OCI-LY7 (cell line): ENCODE results near the gene LYRM4. TPM values are rescaled to one million over a fixed set of nuclear protein-coding genes. Genes with fewer than 3 reads are reported as not detected.

ENCODE experiments used
- BruUV-seq: library from RNA; stranded (reverse); fragments of 400-500 nt; replicated peaks from 2 replicates; lab custom pipeline; 2021; lab: Mats Ljungman, UMichigan
- CTCF ChIA-PET: fragments of 300-600 bp; sonication (Branson Sonifier 250); formaldehyde crosslinking; loops from one replicate; lab custom pipeline; 2022; ENCODE audit warnings: antibody characterized with exemption; ENCODE audit not compliant: unreplicated experiment; lab: Charles Lee
- POLR2A ChIA-PET: fragments of 300-600 bp; sonication (Branson Sonifier 250); formaldehyde crosslinking; loops from one replicate; lab custom pipeline; 2022; ENCODE audit warnings: antibody characterized with exemption; lab: Charles Lee
- DNase-seq: peaks from one replicate; pipeline ENCODE4 v3.0.0-alpha.2; 2015; ENCODE audit warnings: low spot score
- H2AFZ ChIP-seq: fragments of 200-600 bp; sonication (generic), shearing (Covaris generic); 2 replicates; pipeline ENCODE4 v1.6.1; 2014; ENCODE audit warnings: mild to moderate bottlenecking, antibody characterized with exemption, low read length, moderate library complexity
- H3K27ac ChIP-seq: fragments of 200-600 bp; sonication (generic); 2 replicates; pipeline ENCODE4 v1.5.1; 2014; ENCODE audit warnings: mixed run types, low read depth, mild to moderate bottlenecking, moderate library complexity, low read length, inconsistent platforms; ENCODE audit not compliant: poor library complexity, severe bottlenecking
- H3K36me3 ChIP-seq: fragments of 200-600 bp; sonication (generic); 2 replicates; pipeline ENCODE4 v1.6.1; 2014; ENCODE audit warnings: mild to moderate bottlenecking, antibody characterized with exemption, low read length, moderate library complexity, mixed read lengths; ENCODE audit not compliant: insufficient read depth
- H3K4me1 ChIP-seq: fragments of 200-600 bp; sonication (generic); 2 replicates; pipeline ENCODE4 v1.5.1; 2014; ENCODE audit warnings: mild to moderate bottlenecking, low read length; ENCODE audit not compliant: insufficient read depth, poor library complexity, severe bottlenecking
- H3K4me2 ChIP-seq: fragments of 200-600 bp; sonication (generic); 2 replicates; pipeline ENCODE4 v1.6.1; 2014; ENCODE audit warnings: mild to moderate bottlenecking, low read length
- H3K4me3 ChIP-seq: fragments of 200-600 bp; sonication (generic); 2 replicates; pipeline ENCODE4 v1.5.1; 2014; ENCODE audit warnings: mild to moderate bottlenecking, low read depth, low read length; ENCODE audit not compliant: poor library complexity, severe bottlenecking
- H3K79me2 ChIP-seq: fragments of 200-600 bp; sonication (generic); 2 replicates; pipeline ENCODE4 v1.6.1; 2016; ENCODE audit warnings: low read depth, mild to moderate bottlenecking, low read length, moderate library complexity, mixed read lengths; ENCODE audit not compliant: insufficient read depth
- H3K9me2 ChIP-seq: fragments of 200-600 bp; sonication (generic); 2 replicates; pipeline ENCODE4 v1.6.1; 2016; ENCODE audit warnings: mild to moderate bottlenecking, low read length, mixed read lengths; ENCODE audit not compliant: insufficient read depth
- H3K9me3 ChIP-seq: fragments of 200-600 bp; sonication (generic); 2 replicates; pipeline ENCODE4 v1.6.1; 2014; ENCODE audit warnings: mild to moderate bottlenecking, mixed run types, low read length, mixed read lengths
- H4K20me1 ChIP-seq: fragments of 200-600 bp; sonication (generic); 2 replicates; pipeline ENCODE4 v1.6.1; 2014; ENCODE audit warnings: mild to moderate bottlenecking, antibody characterized with exemption, low read length, moderate library complexity, mixed read lengths; ENCODE audit not compliant: insufficient read depth
- EZH2phosphoT487 ChIP-seq: fragments of 200-600 bp; sonication (generic); IDR thresholded peaks from 2 replicates; pipeline ENCODE4 v1.6.1; 2018; ENCODE audit warnings: low read depth, borderline replicate concordance, mild to moderate bottlenecking, mixed run types, antibody characterized with exemption, low read length, moderate library complexity, mixed read lengths
- intact Hi-C: fragments of 100-400 bp; cut with micrococcal nuclease; formaldehyde crosslinking; loops from one replicate; pipeline ENCODE4 v1.10.0; 2022; ENCODE audit not compliant: unreplicated experiment
- total RNA-seq, 2 experiments: library from RNA; depleted of rRNA in 1 of 2; stranded (reverse); fragments of >200 nt in 1 of 2; shearing (Covaris generic) in 1 of 2; gene quantifications; 2 replicates each; pipeline ENCODE4 v1.2.3, GENCODE V29; 2014 to 2022
- TF ChIP-seq, protein P1 (sequence below): fragments of 200-600 bp; sonication (generic); conservative IDR thresholded peaks from 2 replicates; pipeline ENCODE4 v1.5.1; 2014; ENCODE audit warnings: mild to moderate bottlenecking, antibody characterized with exemption, low read length, moderate library complexity, mixed read lengths

Gene LYRM4
- total RNA-seq, 2 experiments from 2014 or later = 19.6 to 34.3 TPM

- ChIA-PET CTCF (interaction anchor here (0.6 kb wide), 1 partner anchor 1159 kb away, joined by 4 read pairs; no protein-coding TSS in a partner anchor), POLR2A (no interaction called here)
- Histone ChIP-seq H3K4me1 (no peaks in the 10 kb centered on the region), H3K36me3 (no peaks in the 10 kb centered on the region), H4K20me1 (no peaks in the 10 kb centered on the region), H3K9me3 (no peaks in the 10 kb centered on the region), H3K79me2 (no peaks in the 10 kb centered on the region), H3K4me3 (no peak overlapping the region), H3K9me2 (no peaks in the 10 kb centered on the region), H3K4me2 (no peak overlapping the region), H2AFZ (no peak overlapping the region), H3K27ac (no peak overlapping the region)
- DNase-seq = no peak
- no TSS peak for BruUV-seq
- TF ChIP-seq, protein P1, sequence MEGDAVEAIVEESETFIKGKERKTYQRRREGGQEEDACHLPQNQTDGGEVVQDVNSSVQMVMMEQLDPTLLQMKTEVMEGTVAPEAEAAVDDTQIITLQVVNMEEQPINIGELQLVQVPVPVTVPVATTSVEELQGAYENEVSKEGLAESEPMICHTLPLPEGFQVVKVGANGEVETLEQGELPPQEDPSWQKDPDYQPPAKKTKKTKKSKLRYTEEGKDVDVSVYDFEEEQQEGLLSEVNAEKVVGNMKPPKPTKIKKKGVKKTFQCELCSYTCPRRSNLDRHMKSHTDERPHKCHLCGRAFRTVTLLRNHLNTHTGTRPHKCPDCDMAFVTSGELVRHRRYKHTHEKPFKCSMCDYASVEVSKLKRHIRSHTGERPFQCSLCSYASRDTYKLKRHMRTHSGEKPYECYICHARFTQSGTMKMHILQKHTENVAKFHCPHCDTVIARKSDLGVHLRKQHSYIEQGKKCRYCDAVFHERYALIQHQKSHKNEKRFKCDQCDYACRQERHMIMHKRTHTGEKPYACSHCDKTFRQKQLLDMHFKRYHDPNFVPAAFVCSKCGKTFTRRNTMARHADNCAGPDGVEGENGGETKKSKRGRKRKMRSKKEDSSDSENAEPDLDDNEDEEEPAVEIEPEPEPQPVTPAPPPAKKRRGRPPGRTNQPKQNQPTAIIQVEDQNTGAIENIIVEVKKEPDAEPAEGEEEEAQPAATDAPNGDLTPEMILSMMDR = no peak
- no peak for TF ChIP-seq EZH2phosphoT487
- intact Hi-C loops = no loop called here
Measured at GRCh38 chr6:5162355-5162754, 98.4 kb downstream of the LYRM4 start.

DNA sequence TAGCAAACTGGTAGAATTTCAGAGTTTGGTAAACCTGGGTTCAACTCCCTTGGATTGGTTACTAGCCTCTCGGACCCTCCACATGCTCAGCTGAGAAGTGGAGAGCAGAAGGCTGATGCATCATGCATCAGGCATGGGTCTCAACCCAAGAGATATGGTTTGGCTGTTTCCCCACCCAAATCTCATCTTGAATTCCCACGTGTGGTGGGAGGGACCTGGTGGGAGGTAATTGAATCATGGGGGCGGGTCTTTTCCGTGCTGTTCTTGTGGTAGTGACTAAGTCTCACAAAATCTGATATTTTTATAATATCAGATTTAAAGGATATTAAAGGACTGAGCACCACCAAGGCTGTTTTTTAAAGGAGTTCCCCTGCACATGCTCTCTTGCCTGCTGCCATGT is 100.5 kb downstream of the LYRM4 start:
- Histone ChIP-seq H4K20me1 (no peaks in the 10 kb centered on the region), H3K27ac (no peak overlapping the region), H3K36me3 (no peaks in the 10 kb centered on the region), H3K9me3 (no peaks in the 10 kb centered on the region), H3K4me2 (no peak overlapping the region), H3K4me1 (no peaks in the 10 kb centered on the region), H3K4me3 (no peak overlapping the region), H2AFZ (no peak overlapping the region), H3K9me2 (no peaks in the 10 kb centered on the region), H3K79me2 (no peaks in the 10 kb centered on the region)
- intact Hi-C loops = no loop called here
- no peak for TF ChIP-seq EZH2phosphoT487
- TF ChIP-seq, protein P1 = no peak
- ChIA-PET CTCF (no interaction called here), POLR2A (no interaction called here)
- no peak for DNase-seq
- BruUV-seq = no TSS peak

DNA sequence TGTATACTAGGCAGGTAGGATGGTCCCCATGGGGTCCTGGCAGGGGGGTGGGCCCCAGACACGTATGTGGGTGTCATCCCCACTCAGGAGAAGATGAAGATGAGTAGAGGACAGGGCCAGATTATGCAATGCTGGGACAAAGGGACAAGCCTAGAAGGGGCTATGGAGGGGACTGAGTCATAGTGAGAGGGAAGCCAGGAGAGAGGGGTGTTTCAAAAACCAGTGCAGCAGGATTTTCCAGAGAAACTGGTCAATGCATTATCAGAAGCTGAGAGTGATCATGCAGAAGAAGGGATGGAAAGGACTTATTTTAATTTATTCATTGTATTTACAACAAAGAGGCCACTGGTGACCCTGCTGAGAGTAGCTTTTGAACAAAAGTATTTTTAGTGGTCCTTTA is 101.6 kb downstream of the LYRM4 start:
- Histone ChIP-seq H3K36me3 (no peaks in the 10 kb centered on the region), H3K9me2 (no peaks in the 10 kb centered on the region), H3K4me2 (no peak overlapping the region), H3K27ac (no peak overlapping the region), H3K79me2 (no peaks in the 10 kb centered on the region), H3K4me1 (no peaks in the 10 kb centered on the region), H3K9me3 (no peaks in the 10 kb centered on the region), H2AFZ (no peak overlapping the region), H3K4me3 (no peak overlapping the region), H4K20me1 (no peaks in the 10 kb centered on the region)
- ChIA-PET POLR2A (no interaction called here), CTCF (interaction anchor here (0.5 kb wide), 1 partner anchor 919 kb away, joined by 3 read pairs; no protein-coding TSS in a partner anchor)
- TF ChIP-seq EZH2phosphoT487 = no peak
- TF ChIP-seq, protein P1 = no peak
- BruUV-seq = no TSS peak
- intact Hi-C loops = no loop called here
- DNase-seq = no peak
